Stimulated activated CD4-positive, alpha-beta T cell treated with anti-CD3 and anti-CD28 coated beads, Interleukin-1b, Interleukin-23, amount 100 ng/mL, for 48 hours (primary cell): ENCODE data around the gene LAMB1.

ENCODE experiments used
- DNase-seq: peaks from one replicate; pipeline ENCODE4 v3.0.0-alpha.2; 2020

Gene LAMB1

GRCh38 chr7:107998150-107998549, 4.8 kb downstream of the LAMB1 start:
- no peak for DNase-seq

DNA sequence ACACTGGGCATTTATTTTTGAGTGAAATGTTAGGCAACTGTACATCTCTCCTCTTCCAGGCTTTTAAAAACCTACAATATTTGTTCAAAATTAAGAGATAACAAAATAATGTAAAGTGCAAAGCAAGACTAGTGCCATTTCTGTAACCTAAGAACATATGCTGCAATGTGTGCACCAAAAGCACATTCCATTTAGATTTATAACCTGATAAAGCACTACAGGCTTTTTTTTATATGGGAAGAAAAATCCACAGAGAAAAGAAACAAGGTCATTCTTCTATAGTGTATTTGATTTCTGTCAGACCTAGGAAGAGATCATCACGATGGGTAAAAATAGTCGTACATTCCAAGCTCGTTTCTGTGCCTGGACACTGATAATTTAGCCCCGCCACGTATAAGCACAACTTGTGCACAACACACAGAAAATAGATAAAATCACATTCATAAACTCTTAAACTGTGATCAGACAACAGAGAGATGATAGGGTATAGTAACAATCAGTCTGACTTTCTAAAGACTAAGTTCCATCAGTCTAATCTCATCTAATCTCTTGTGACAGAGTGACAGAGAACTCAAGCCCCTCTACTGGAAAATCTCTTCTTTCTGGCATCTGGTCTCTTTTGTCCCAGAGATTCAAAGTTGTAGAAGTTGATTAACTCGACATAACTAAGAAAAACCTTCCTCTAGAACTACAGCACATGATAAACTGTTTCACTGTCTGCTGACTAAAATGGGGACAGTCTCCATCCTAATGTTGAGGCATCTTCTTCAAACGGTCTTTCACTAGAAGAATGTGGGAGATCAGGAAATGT, 6.7 kb downstream of the LAMB1 start:
- no peak for DNase-seq

GRCh38 chr7:107995184-107996071, 7.5 kb downstream of the LAMB1 start:
- no peak for DNase-seq

- DNase-seq: no peak
Measured at GRCh38 chr7:107994421-107995030, 8.4 kb downstream of the LAMB1 start.

- DNase-seq: no peak
Measured at GRCh38 chr7:107993891-107994291, 9.1 kb downstream of the LAMB1 start.

- DNase-seq: no peak
Measured at GRCh38 chr7:107989618-107990373, 13.2 kb downstream of the LAMB1 start.

DNA sequence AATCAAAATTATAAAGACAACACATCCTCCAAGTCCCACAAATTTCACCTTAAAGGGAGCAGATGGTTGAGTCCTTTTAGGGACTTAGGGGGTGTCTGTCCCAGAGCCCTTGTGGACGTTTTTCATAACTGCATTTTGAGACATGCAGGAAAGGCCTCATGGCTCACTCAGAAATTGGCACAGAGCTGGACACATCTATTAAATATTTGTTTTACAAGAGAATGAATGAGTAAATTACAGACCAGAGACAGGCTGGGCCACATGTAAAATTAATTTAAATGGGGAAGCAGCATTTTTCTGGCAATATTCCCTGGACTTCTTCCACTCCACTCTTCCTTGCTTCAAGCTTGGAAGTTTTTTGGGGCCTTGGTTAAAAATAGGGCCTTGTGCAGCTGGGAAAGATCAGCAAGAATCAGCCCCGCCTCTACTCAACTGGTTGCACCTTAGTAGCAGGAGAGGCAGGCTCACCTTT, 20.0 kb downstream of the LAMB1 start:
- DNase-seq: no peak

- DNase-seq: no peak
Measured at GRCh38 chr7:107982042-107982840, 20.7 kb downstream of the LAMB1 start.

GRCh38 chr7:107981466-107981865, 21.5 kb downstream of the LAMB1 start:
- no peak for DNase-seq

DNA sequence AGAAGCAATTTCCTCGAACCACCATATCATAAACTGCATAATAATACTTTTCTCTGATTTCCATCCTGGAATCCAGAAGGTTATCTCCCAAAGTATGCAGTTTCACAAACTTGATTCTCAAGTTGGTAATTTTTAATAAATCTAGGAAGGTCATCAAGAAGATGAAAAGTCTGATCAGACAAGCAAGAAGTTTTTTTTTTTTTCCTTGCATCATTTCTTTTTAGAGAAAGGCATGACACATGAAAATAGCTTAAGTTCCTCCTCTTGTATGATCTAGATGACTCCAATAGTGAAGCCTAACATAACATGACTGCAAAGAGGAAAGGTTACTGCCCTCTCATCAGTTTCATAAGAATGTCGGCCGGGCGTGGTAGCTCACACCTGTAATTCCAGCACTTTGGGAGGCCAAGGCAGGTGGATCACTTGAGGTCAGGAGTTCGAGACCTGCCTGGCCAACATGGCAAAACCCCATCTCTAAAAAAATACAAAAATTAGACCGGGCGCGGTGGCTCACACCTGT, 22.2 kb downstream of the LAMB1 start:
- DNase-seq: no peak

- DNase-seq: no peak
Measured at GRCh38 chr7:107980171-107980570, 22.8 kb downstream of the LAMB1 start.

- no peak for DNase-seq
Measured at GRCh38 chr7:107978815-107979408, 24.0 kb downstream of the LAMB1 start.

- DNase-seq: no peak
Measured at GRCh38 chr7:107977048-107977447, 25.9 kb downstream of the LAMB1 start.

GRCh38 chr7:107976620-107977019, 26.3 kb downstream of the LAMB1 start:
- no peak for DNase-seq

DNA sequence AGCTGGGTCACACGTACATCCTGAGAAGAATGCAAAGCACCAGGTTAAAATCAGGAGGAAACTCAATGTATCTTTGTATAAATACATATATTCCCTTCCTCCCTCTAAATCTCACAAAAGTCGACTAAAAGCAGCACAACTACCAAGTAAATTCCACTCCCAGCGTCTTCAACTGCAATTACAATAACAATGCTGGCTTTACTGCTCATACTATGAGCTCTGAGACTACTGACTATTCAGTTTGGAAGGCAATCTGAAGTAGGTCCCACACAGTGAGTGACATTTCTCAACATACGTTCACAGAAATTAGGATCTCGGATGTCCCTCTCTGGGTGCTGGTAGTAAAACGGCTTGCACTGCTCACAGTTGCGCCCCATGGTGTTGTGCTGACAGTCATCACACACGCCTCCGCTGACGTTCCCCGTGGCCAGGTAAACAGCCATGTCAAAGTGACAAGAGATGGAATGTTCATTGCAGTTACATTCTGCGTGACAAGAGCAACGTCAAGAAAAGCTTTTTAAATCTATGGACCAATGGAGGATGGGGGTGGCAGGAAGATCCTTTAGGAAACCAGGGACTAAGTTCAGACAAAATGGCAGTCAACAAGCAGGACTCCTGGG, 27.5 kb downstream of the LAMB1 start:
- no peak for DNase-seq

- DNase-seq: no peak
Measured at GRCh38 chr7:107973861-107974260, 29.1 kb downstream of the LAMB1 start.

DNA sequence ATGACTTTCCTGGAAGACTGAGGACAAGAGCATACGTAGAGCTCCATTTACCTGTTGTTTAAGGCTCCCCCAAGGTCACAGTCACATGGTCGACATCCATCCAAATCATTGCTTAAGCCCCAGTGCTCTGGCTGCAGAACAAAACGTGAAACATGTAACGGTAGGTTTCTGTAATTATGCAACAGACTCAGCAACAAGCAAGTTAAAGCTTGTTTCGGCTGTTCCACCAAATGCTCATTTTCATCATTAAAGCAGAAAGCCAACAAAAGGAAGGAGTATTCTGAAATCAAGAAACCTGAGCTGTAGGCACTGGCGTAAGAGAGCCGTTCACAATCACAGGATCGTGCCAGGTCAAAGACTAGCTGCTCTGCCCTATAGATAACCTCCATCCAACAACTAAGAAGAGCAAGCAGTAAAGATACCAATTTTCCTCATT, 30.0 kb downstream of the LAMB1 start:
- no peak for DNase-seq

DNA sequence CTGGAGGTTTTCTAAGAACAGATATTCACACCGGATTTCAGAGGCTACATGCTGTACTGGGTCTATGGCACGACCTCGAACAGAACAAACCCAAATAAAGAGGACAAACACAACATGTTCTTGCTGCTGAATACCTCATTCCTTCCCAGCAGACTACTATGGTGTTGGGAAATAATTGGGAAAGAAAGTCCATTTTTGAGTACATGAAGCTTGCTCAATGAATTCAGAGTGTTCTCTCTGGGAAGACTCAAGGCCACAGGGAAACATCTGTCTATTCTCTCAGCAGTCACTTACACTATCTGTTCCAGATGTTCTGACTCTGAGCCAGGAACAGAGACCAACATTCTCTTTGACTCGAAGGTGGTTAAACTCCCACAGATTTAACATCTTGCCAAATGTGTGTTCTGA, 30.9 kb downstream of the LAMB1 start:
- DNase-seq: no peak

GRCh38 chr7:107971613-107972012, 31.3 kb downstream of the LAMB1 start:
- DNase-seq: no peak

DNA sequence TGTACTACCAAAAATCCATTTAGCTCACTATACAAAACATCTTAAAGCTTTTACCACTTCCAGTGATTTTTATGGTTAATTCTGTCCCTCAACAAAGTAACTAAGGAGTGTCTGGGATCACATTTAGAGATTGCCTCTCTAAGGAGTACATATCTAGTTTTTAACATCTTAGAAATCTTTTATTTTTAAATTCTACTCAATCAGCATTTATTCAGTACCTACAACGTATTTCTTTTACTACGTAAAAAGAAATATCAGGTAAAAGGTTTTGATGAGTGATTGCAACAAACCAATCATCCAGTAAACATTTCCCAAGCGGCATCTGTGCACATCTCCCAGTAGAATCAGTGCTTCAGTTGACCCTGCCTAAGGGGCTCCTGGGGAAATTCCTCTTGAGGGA, 31.9 kb downstream of the LAMB1 start:
- DNase-seq: no peak

DNA sequence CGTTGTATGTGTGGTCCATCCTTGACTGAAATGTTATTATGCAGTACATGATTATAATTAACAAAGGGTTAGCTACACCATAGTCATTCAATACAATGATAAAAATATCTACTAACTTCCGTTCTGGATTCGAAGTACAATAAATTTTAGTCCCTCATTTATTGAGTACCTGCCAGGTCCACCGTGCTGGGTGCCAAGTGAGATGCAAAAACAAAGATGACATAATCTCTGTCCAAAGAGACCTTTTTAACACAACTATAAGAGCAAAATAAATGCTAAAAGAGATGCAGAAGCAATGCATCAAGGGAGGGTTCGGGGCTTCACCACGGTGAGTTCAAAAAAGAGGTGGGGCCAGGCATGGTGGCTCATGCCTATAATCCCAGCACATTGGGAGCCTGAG, 33.1 kb downstream of the LAMB1 start:
- no peak for DNase-seq
